G401.6 (cell line): ENCODE data around the gene ADGRL1.
"Not testable (repeated sequence)": the region's sequence is repeated elsewhere in the genome, so short reads cannot be mapped to it uniquely, and the experiment has no call there.

Source experiments
- FAIRE-seq: peaks from 2 replicates; lab custom pipeline; 2012; peaks lifted over from hg19 to GRCh38; lab: Jason Lieb, UNC

The ADGRL1 gene

DNA sequence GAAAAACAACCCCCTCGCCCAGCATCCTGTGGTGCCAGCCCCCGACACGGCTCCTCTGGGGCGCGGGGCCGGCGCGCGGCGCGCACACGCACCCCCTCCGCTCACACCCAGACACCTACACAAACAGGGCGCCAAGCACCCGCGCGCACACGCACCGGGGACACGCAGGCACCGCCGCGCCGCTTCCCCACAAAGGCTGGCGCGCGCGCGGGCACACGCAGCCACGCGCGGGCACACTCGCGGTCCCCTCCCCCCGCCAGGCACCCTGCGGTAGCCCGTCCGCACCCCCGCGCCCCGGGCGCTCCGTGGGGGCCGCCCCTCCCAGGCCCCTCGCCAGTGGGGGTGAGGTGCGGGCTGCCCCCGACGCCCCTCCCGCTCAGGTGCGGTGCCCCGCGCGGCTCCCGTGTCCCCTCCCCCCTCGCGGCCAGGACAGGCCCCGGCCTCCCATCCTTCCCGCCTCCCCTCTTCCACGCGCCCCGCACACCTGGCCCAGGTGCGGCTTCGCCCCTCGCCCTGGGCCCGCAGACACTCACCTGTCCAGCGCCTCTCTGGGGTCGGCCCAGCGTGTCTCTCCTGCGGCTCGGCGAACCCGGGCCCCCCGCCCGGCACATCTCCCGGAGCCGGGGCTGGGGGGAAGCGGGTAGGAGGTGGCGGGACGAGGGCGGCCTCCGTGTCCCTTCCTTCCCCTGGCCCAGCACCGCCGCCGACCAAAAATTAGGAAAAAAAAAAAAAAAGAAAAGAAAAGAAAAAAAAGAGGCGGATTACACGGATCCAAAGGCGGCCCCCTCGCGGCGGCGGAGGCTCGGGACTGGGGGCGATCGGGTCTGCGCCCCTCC is at the start of gene ADGRL1:
TSS of gene ADGRL1 (minus strand) at position 718 of the 836 bp plus-strand sequence. CDS start 22,567 bp downstream, outside the sequence.
- FAIRE-seq = not testable (repeated sequence)

DNA sequence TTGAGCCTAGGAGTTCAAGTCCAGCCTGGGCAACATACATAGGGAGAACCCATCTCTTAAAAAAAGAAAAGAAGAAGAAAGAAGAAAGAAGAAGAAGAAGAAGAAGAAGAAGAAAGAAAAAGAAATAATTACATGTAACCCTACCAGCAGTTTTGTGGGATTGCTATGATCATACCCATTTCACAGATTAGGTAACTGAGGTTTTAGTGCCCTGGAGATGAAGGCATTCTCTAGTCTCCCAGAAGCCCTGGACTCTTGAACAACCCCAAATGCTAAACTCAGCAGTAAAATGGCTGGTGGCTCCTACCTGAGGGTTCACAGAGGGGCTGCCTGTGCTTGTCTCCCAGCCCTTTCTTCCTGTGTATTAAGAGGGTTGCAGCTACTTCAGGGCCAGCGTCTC is 49.3 kb upstream of the ADGRL1 start:
- not testable (repeated sequence) for FAIRE-seq

DNA sequence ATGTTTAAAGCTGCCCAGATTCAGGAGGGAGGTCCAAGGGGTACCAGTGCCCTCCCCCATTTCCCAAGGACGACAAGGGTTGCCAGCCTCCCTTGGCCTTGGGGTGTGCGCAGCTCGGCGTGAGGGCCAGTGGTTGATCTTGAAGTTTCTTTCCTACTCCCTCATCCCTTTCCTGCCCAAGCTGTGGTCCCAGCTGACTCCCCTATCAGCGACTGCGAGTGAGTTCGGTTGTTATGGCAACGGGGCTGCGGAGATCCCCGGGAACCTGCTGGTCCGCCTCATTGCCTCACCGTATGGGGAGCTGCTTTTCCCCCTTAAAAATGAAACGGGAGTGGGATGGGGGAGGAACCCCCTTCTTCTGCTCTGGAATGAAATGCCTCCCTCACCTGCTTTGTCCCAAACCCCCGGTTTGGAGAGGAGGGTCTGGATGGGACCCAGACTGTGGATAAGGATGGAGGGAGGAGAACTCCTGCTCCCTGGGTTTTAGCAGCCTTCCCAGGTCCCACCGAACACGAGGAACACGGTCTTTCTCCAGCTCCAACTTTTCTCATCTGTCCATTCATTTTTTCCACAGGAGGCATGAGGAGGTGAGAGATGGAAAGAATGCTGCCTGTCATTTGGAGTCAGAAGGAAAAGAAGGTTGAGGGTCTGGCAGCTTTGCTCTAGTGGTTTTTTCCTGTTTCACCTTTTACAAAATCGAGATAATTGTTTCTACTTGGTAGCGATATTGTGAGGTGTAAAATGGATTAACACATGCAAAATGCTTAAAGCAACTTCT is 48.0 kb upstream of the ADGRL1 start:
- not testable (repeated sequence) for FAIRE-seq

DNA sequence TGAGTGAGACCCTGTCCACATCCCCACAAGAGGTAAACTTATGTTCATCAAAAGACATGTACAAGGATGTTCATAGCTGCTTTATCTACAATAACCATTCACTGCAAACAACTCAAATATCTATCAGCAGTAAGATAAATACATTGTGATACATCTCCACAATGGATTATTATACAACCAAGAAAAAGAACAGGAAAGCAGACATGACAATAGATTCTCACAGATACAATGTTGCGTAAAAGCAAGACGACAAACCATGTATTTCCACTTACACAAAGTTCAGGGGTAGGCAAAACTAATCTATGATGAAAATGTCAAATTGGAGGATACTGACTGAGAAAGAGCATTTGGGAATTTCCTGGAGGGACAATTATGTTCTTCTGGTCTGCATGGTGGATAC is 46.2 kb upstream of the ADGRL1 start:
- not testable (repeated sequence) for FAIRE-seq

DNA sequence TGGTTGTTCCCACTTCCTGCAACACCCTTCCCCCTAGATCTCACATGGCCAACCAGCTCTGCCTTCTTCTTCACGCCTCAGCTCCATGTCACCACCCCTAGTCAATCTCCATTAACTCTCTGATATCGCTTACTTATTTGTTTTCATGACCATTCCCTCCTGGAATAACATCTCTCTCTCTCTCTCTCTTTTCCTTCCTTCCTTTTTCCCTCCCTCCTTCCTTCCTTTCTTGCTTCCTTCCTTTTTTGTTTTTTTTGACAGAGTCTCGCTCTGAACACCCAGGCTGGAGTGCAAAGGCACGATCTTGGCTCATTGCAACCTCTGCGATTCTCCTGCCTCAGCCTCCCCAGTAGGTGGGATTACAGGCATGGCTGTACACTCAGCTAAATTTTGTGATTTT is 44.9 kb upstream of the ADGRL1 start:
- FAIRE-seq = no peak

DNA sequence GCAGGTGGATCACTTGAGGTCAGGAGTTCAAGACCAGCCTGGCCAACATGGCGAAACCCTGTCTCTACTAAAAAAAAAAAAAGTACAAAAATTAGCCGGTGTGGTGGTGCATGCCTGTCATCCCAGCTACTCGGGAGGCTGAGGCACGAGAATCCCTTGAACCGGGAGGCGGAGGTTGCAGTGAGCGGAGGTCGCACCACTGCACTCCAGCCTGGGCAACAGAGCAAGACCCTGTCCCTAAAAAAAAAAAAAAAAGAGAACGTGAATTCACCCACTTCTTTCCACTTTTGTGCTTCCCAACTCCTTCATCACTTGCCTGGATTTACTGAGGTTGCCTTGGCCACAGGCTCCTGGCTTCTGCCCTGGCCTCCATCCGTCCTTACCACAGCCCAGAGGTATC is 44.3 kb upstream of the ADGRL1 start:
- FAIRE-seq = not testable (repeated sequence)

DNA sequence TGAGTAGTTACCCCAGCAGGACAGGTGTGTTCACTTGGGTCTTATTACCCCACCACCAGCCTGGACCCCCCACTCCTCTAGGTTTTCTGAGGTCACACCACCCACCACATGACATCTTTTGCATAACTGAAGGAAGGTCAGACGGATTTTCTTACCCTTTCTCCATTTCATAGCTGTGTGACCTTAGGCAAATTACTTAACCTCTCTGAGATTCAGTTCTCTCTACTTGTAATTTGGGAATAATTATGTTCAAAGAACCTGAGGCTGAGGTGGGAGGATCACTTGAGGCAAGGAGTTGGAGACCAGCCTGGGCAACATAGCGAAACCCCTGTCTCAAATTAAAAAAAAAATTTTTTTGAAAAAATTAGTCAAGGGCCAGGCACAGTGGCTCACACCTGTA is 43.9 kb upstream of the ADGRL1 start:
- FAIRE-seq = not testable (repeated sequence)

DNA sequence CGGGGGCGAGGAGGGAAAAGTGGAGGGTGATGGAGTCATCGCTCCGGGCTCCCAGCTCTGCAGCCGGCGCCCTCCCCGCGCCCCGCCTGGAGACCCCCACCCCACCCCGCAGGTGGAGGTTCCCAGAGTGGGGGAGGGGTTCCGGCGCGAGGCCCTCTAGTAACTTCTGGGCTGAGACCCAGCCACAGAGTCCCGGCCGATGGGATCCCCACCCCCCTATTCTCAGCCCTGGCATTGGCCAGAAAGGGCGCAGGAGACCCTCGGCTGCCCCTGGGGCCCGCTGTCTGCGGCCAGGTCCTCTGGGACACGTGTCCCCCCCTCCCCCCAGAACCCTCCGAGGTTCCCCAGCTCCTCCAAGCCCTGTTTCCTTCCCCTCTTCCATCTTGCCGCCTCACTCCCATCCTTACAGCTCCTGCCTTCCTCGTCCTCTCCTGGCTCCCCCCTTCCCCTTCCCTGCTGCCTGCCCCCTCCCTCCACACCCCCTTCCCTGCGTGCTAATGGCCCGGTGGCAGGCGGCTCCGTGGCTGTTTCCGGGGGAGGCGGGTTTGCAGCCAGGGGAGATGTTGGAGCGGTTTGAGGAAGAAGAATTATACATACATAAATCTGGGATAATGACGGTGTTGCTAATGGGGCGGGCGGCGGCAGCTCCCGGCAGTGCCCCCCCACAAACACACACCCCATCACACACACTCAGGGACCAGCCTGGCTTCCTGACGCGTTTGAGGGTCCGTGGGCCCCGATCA is 43.2 kb upstream of the ADGRL1 start:
- FAIRE-seq = not testable (repeated sequence)

DNA sequence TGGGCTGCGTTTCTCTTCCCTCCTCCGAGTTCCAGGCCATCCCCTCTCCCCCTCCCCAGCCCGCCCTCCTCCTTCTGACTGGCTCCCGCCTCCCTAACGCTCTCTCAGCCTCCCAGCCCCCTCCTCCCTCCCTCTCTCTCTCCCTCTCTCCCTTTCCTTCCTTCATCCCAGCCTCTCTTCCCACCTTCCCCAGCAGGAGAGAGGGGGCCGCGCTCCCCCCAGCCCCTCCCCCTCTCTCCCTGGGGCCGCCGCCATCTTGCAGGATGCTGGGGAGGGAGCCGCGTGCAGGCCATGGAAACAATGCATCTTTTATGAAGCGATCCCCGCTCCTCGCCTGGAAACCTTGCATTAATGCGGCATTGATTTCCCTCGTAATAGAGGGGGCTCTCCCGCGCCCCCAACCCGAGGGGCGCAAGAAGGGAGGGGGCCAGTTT is 42.6 kb upstream of the ADGRL1 start:
- FAIRE-seq = no peak

DNA sequence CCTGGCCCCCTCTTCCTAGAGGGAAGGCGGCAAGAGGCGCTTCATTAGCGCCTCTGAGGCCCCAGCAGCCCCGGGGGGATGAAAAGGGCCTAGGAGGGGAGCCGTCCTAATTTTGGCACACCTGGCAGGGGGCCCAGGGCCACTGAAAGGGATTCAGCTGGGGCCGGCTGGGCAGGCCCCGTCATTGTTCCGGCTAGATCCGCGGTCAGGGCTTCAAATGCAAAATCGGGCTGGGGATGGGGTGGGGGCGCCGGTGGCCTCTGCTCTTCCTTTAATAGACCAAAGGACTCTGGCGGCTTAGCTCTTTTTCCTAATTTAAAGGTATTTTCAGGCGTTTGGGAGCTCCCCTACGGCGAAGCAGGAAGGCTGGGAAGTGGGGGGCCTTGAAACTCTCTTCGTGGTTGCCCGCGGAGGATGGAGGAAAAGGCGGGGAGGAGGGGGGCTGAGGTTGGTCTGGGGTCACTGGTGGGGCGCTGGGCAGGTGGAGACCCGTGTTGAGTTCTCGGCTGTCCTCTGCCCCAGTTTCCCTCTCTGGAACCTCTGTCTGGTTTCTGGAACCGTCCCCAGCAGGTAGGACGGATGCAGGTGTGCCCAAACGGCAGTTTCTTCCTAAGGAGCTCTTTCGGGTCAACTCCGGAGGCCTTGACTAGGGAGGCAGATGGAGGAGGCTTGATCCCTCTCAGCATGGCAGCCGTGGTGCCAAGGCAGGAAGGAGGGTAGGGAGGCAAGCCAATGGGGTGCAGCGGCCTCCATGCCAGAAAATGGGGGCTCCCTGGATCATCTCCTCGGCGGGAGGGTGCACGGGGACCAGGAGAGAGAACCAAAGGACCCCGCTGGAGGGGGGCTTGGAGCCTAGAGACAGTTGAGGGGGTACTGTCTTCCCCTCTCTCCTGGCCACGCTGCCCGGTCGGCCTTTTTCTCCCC is 41.8 kb upstream of the ADGRL1 start:
- not testable (repeated sequence) for FAIRE-seq

DNA sequence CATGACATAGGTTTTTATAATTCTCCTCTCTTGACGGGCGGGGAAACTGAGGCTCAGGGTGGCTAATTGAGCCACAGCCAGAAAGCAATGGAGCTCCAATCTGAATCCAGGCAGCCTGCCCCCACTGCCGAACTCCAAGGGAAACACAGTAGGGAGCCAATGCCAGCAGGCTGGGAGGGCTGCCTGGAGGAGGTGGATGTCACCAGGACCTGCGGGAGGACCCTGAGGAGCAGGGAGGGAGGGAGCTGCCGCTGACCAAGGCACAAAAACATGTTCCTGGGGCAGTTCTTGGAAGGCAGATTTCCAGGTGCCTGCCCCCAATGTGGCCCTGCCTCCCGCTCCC is 41.2 kb upstream of the ADGRL1 start:
- FAIRE-seq = not testable (repeated sequence)

DNA sequence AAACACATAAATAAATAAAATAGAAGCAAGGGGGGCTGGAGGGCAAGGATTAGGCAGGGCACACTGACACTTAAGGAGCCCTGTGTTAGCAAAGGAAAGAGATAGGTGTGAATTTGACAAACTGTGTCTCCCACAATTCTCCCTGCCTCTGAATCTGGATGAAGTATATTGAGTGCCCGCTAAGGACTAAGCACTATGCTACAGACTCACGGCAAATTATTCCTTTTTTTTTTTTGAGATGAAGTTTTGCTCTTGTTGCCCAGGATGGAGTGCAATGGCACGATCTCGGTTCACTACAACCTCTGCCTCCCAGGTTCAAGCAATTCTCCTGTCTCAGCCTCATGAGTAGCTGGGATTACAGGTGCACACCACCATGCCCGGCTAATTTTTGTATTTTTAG is 38.4 kb upstream of the ADGRL1 start:
- FAIRE-seq = not testable (repeated sequence)

DNA sequence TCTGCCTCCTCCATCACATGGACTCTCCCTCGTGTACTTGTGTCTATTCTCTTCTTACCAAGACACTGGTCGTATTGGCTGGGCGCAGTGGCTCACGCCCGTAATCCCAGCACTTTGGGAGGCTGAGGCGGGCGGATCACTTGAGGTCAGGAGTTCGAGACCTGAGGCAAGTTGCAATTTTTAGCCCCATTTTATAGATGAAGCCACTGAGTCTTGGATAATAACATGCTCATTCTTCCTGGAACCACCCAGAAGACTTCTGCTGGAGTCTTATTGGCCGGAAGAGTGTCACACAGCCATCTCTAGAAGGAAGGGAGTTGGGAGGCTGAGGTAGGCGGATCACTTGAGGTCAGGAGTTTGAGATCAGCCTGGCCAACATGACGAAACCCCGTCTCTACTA is 37.7 kb upstream of the ADGRL1 start:
- not testable (repeated sequence) for FAIRE-seq

DNA sequence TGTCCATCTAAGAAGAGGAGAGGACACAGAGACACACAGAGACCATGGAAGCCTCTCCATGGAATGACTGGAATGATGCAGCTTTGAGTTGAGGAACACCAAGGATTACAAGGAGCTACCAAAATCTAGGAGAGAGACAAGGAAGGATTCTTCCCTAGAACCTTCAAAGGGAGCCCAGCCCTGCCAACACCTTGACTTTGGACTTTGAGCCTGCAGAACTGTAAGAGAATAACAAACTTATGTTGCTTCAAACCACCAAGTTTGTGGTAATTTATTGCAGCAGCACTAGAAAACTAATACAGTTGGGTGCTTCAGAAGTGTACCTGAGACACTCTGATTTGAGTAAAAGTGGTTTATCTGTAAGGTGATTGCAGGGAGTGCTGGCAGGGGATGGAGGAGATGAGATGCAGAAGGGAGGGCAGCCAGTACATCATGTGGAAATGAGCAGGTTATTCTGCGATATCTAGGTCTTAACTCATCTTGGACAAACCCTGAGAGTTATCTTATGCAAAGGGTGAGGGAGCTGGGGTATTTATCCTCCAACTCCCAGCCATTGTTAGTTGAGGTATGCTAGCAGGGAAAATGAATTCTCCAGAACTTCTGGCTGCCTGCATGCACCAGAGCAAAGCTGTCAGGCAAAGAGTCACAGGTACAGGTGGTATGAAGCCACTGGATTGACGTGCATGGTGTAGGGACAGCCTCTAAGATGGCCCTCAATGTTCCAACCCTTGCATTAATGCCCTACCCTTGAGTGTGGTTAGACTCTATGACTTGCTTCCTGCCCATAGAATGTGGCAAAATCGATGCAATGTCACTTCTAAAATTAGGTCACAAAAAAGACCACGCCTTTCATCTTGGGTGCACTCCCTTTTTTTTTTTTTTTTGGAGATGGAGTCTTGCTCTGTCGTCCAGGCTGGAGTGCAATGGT is 31.3 kb upstream of the ADGRL1 start:
- FAIRE-seq = no peak

DNA sequence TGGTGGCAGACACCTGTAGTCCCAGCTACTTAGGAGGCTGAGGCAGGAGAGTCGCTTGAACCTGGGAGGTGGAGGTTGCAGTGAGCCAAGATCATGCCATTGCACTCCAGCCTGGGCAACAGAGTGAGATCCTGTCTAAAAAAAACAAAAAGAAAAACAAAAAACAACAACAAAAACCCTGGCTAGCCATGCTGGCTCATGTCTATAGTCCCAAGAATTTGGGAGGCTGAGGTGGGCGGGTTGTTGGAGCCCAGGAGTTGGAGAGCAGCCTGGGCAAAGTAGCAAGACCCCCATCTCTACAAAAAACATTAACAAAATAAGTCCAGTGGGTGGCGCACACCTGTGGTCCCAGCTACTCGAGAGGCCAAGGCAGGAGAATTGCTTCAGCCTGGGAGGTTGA is 27.0 kb upstream of the ADGRL1 start:
- FAIRE-seq = not testable (repeated sequence)

DNA sequence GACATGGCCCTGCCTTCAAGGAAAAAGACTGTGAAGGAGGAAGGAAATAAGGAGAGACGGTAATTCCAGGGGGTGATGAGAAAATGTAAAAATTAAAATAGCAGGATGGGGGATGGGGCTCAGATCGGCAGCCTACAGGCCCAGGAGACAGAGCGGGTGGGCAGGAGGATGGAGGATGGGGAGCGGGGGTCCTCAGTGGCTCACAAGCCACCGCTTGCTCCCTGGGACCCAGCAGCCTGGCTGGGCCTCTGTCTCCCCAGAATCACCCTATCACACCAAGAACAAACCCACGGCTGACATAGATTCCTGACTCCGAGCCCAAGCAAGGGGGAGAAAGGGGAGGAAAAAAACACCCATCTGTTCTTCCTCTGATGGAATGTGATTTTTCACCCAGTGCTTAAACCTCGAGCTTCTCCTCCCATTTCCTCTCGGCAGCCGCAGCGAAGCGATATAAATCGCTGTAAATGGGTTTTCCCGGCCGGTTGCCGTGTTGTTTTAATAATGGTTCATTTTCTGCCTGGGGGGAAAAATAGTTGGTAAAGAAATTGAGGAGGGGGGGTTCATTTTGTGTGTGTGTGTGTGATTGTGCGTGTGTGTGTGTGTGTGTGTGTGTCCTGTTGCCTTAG is 22.6 kb upstream of the ADGRL1 start:
- FAIRE-seq = not testable (repeated sequence)

DNA sequence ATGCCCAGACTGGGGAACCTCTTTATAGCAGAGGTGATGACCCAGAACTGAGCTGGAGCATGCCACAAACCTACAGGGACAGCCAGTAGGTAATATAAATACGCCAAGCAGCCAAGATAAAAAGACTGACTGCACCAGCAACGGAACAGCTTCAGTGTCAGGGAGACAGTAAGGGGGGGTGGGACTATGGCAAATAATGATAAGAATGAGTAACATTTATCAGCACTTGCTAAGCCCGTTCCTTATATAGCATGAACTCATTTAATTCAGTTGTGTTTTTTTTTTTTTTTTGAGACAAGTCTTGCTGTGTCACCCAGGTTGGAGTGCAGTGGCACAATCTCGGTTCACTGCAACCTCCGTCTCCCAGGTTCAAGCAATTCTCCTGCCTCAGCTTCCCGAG is 20.5 kb upstream of the ADGRL1 start:
- not testable (repeated sequence) for FAIRE-seq

DNA sequence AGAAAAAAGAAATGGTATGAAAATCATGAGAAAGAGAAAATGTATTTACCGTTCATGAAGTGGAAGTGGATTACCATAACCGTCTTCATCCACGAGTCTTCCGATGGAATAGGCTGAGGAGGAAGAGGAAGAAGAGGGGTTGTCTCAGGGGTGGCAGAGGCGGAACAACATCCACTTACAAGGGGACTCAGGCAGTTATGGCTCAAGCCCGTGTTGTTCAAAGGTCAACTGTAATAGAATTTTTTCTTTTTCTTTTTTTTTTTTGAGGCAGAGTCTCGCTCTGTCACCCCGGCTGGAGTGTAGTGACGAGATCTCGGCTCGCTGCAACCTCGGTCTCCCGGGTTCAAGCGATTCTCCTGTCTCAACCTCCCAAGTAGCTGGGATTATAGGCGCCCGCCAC is 16.9 kb upstream of the ADGRL1 start:
- FAIRE-seq = no peak

DNA sequence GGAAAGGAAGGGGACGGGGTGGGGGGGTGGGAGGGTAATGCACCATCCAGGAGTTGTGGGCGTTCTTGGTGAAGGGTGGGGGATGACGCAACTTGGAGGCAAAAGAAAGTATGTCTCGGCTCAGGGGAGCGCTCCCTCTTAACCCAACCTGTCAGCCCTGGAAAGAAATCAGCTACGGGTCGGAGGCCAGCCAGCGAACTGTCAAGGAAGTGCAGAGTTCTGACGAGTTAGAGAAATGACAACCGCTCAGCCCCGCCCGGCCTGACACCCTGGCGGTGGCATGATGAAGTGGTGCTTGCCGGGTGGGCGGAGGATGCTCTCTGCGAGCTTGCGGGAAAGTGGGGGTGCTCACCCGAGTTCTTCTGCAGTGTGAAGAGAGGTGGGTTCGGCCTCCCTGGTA is 15.4 kb upstream of the ADGRL1 start:
- FAIRE-seq = not testable (repeated sequence)
